IPS-18c (cell line): ENCODE data around the gene PLCL2.

Experiments
- H3K4me3 ChIP-seq: 2 replicates; pipeline ENCODE4 v1.7.0; 2013; ENCODE audit warnings: low read depth, mild to moderate bottlenecking, low read length, moderate library complexity; ENCODE audit not compliant: insufficient read depth
- H3K9me3 ChIP-seq: one replicate; pipeline ENCODE4 v1.6.1; 2013; ENCODE audit warnings: mild to moderate bottlenecking, low read length, moderate library complexity; ENCODE audit not compliant: control insufficient read depth, insufficient read depth

The PLCL2 gene

GRCh38 chr3:17061005-17061404 is 176.2 kb downstream of the PLCL2 start:
- H3K4me3 ChIP-seq: no peak overlapping the region
- H3K9me3 ChIP-seq: no peaks in the 10 kb centered on the region

GRCh38 chr3:17062736-17063135 is 178.0 kb downstream of the PLCL2 start:
- Histone ChIP-seq H3K9me3 (no peaks in the 10 kb centered on the region), H3K4me3 (no peak overlapping the region)

- Histone ChIP-seq H3K4me3 (no peak overlapping the region), H3K9me3 (no peaks in the 10 kb centered on the region)
Observed at GRCh38 chr3:17063596-17063995, 178.8 kb downstream of the PLCL2 start.

- Histone ChIP-seq H3K9me3 (no peaks in the 10 kb centered on the region), H3K4me3 (no peak overlapping the region)
Observed at GRCh38 chr3:17065315-17065714, 180.6 kb downstream of the PLCL2 start.

GRCh38 chr3:17065881-17066280 is 181.1 kb downstream of the PLCL2 start:
- Histone ChIP-seq H3K9me3 (no peaks in the 10 kb centered on the region), H3K4me3 (no peak overlapping the region)

GRCh38 chr3:17069754-17070153 is 185.0 kb downstream of the PLCL2 start:
- Histone ChIP-seq H3K4me3 (no peak overlapping the region), H3K9me3 (no peaks in the 10 kb centered on the region)

GRCh38 chr3:17070161-17070959 is 185.6 kb downstream of the PLCL2 start:
- H3K9me3 ChIP-seq: no peaks in the 10 kb centered on the region
- H3K4me3 ChIP-seq: no peak overlapping the region

GRCh38 chr3:17074559-17074958 is 189.8 kb downstream of the PLCL2 start:
- no peaks in the 10 kb centered on the region for H3K9me3 ChIP-seq

GRCh38 chr3:17075358-17075757 is 190.6 kb downstream of the PLCL2 start:
- Histone ChIP-seq H3K4me3 (no peak overlapping the region), H3K9me3 (no peaks in the 10 kb centered on the region)

More at GRCh38 chr3:17074559-17074958, 189.8 kb downstream of the PLCL2 start:
- H3K4me3 ChIP-seq: no peak overlapping the region

- no peaks in the 10 kb centered on the region for H3K9me3 ChIP-seq
- H3K4me3 ChIP-seq: no peak overlapping the region
Observed at GRCh38 chr3:17075907-17076306, 191.2 kb downstream of the PLCL2 start.

- Histone ChIP-seq H3K9me3 (no peaks in the 10 kb centered on the region), H3K4me3 (no peak overlapping the region)
Observed at GRCh38 chr3:17076940-17077605, 192.3 kb downstream of the PLCL2 start.

- Histone ChIP-seq H3K9me3 (no peaks in the 10 kb centered on the region), H3K4me3 (no peak overlapping the region)
Observed at GRCh38 chr3:17077606-17078005, 192.9 kb downstream of the PLCL2 start.

GRCh38 chr3:17078926-17079465 is 194.2 kb downstream of the PLCL2 start:
- Histone ChIP-seq H3K9me3 (no peaks in the 10 kb centered on the region), H3K4me3 (no peak overlapping the region)

GRCh38 chr3:17079933-17080332 is 195.2 kb downstream of the PLCL2 start:
- Histone ChIP-seq H3K4me3 (no peak overlapping the region), H3K9me3 (no peaks in the 10 kb centered on the region)

GRCh38 chr3:17081520-17081919 is 196.8 kb downstream of the PLCL2 start:
- no peaks in the 10 kb centered on the region for H3K9me3 ChIP-seq

GRCh38 chr3:17087509-17087908 is 202.8 kb downstream of the PLCL2 start:
- no peak overlapping the region for H3K4me3 ChIP-seq
- no peaks in the 10 kb centered on the region for H3K9me3 ChIP-seq

More at GRCh38 chr3:17081520-17081919, 196.8 kb downstream of the PLCL2 start:
- H3K4me3 ChIP-seq: no peak overlapping the region

GRCh38 chr3:17088017-17088416 is 203.3 kb downstream of the PLCL2 start:
- no peaks in the 10 kb centered on the region for H3K9me3 ChIP-seq
- H3K4me3 ChIP-seq: no peak overlapping the region

GRCh38 chr3:17088602-17089313 is 204.0 kb downstream of the PLCL2 start:
- Histone ChIP-seq H3K9me3 (no peaks in the 10 kb centered on the region), H3K4me3 (no peak overlapping the region)
